HEK293 (cell line): ENCODE results near the gene ITGB5.

ENCODE experiments used
- KLF8 ChIP-seq: fragments of 450-650 bp; formaldehyde crosslinking; IDR thresholded peaks from 2 replicates; pipeline ENCODE4 v1.5.1; 2016; ENCODE audit warnings: missing biosample characterization, missing genetic modification characterization
- KLF9 ChIP-seq: fragments of 450-650 bp; formaldehyde crosslinking; IDR thresholded peaks from 2 replicates; pipeline ENCODE4 v1.5.1; 2016; ENCODE audit warnings: missing biosample characterization, missing genetic modification characterization, low read depth
- MZF1 ChIP-seq: fragments of 450-650 bp; formaldehyde crosslinking; IDR thresholded peaks from 2 replicates; pipeline ENCODE4 v1.5.1; 2017; ENCODE audit warnings: missing biosample characterization, missing genetic modification characterization, borderline replicate concordance
- SALL2 ChIP-seq: fragments of 450-650 bp; formaldehyde crosslinking; IDR thresholded peaks from 2 replicates; pipeline ENCODE4 v1.5.0; 2017; ENCODE audit warnings: missing biosample characterization, mild to moderate bottlenecking, missing genetic modification characterization, borderline replicate concordance
- SP2 ChIP-seq: fragments of 450-650 bp; formaldehyde crosslinking; IDR thresholded peaks from 2 replicates; pipeline ENCODE4 v1.5.1; 2016; ENCODE audit warnings: missing biosample characterization, missing genetic modification characterization
- ZNF350 ChIP-seq: fragments of 450-650 bp; formaldehyde crosslinking; IDR thresholded peaks from 2 replicates; pipeline ENCODE4 v1.5.0; 2017; ENCODE audit warnings: missing biosample characterization, mild to moderate bottlenecking, missing genetic modification characterization
- ZNF394 ChIP-seq: fragments of 450-650 bp; formaldehyde crosslinking; IDR thresholded peaks from 2 replicates; pipeline ENCODE4 v1.5.1; 2016; ENCODE audit warnings: missing biosample characterization, missing genetic modification characterization, mild to moderate bottlenecking, moderate library complexity, borderline replicate concordance
- ZNF514 ChIP-seq: fragments of 450-650 bp; formaldehyde crosslinking; IDR thresholded peaks from 2 replicates; pipeline ENCODE4 v1.5.1; 2016; ENCODE audit warnings: missing biosample characterization, missing genetic modification characterization
- ZNF707 ChIP-seq: fragments of 450-650 bp; formaldehyde crosslinking; IDR thresholded peaks from 2 replicates; pipeline ENCODE4 v1.5.1; 2016; ENCODE audit warnings: missing biosample characterization, missing genetic modification characterization
- TF ChIP-seq, protein P1 (sequence below): fragments of 450-650 bp; formaldehyde crosslinking; IDR thresholded peaks from 2 replicates; pipeline ENCODE4 v1.5.1; 2016; ENCODE audit warnings: missing biosample characterization, missing genetic modification characterization

DNA sequence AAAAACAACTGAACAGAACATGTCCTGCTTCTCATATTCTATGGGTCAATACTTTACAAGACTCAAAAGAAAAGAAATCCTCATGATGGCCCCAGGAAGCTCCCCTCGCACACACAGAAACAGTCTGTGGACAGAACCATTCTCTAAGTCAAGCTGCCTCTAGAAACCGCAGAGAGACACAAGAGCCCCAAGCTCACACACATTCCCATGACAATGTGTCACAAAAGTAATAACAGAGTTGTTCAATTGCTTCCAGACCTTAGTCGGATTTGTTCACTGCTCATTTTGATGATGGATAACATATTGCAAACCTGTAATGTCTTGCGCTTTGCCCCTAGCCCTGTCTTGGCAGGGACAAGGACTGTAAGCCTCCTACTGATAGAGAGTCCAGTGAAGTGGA is 96.0 kb downstream of the ITGB5 start:
- TF ChIP-seq, protein P1, sequence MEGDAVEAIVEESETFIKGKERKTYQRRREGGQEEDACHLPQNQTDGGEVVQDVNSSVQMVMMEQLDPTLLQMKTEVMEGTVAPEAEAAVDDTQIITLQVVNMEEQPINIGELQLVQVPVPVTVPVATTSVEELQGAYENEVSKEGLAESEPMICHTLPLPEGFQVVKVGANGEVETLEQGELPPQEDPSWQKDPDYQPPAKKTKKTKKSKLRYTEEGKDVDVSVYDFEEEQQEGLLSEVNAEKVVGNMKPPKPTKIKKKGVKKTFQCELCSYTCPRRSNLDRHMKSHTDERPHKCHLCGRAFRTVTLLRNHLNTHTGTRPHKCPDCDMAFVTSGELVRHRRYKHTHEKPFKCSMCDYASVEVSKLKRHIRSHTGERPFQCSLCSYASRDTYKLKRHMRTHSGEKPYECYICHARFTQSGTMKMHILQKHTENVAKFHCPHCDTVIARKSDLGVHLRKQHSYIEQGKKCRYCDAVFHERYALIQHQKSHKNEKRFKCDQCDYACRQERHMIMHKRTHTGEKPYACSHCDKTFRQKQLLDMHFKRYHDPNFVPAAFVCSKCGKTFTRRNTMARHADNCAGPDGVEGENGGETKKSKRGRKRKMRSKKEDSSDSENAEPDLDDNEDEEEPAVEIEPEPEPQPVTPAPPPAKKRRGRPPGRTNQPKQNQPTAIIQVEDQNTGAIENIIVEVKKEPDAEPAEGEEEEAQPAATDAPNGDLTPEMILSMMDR (tag by site-specific recombination): no peak
- TF ChIP-seq MZF1 (tag by site-specific recombination): no peak
- TF ChIP-seq ZNF707 (tag by site-specific recombination): no peak
- no peak for TF ChIP-seq SALL2 (tag by site-specific recombination)
- no peak for TF ChIP-seq ZNF350 (tag by site-specific recombination)
- no peak for TF ChIP-seq KLF8 (tag by site-specific recombination)
- TF ChIP-seq ZNF394: no peak
- TF ChIP-seq ZNF514 (tag by site-specific recombination): no peak
- TF ChIP-seq KLF9 (tag by site-specific recombination): no peak
- no peak for TF ChIP-seq SP2 (tag by site-specific recombination)
